Glomerular endothelial cell (primary cell): ENCODE data around the gene TMEM184A. TPM values are rescaled to one million over a fixed set of nuclear protein-coding genes. Genes with fewer than 3 reads are reported as not detected.

Source experiments
- DNase-seq: peaks from one replicate; pipeline ENCODE4 v3.0.0-alpha.2; 2011; ENCODE audit warnings: low read depth, low spot score; ENCODE audit errors: extremely low read depth
- total RNA-seq: library from RNA; depleted of rRNA; stranded (reverse); fragments of >200 nt; gene quantifications from 2 replicates; pipeline ENCODE4 v1.2.3, GENCODE V29; 2015

Gene TMEM184A
- 0.64 and 0.68 TPM in 2 replicates for total RNA-seq

DNA sequence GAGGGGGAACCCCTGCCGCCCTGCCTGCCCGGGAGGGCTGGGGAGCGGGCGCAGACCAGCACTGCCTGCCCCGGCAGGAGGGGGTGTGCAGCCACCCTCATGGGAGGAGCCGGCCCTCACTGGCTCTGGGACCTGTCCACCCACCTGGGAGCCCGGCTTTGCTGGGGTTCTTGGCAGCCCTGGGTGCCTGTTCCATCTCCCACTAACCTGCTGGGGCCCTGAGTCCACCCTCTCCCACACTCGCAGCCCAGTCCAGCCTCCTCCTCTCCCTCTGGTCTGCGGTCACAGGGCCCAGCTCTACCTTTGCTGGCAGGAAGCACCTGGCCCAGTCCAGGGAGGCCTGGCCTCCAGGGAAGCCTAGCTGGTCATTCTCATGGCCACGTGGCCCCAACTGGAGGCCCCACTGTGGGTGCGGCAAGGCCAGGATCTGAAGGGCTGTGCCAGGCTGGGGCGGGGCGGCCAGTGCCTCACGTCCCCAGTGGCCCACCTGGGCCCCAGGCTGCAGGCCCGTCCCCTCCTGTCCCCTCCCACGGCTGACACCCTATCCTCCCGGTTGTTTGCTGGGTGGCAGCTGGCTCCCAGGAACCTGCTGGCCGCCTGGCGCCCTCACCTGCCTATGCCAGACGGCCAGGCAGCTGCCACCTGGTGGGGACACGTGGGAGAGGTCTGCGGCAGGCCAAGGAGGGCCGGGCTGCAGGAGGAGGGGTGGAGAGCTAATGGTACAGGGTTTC, at the start of gene TMEM184A:
TMEM184A (minus strand) TSS at position 393 of the 731 bp plus-strand sequence. CDS start 721 bp downstream, outside the sequence.
- DNase-seq: no peak

- DNase-seq: no peak
Measured at GRCh38 chr7:1604383-1604782, 48.4 kb upstream of the TMEM184A start.

- DNase-seq: no peak
Measured at GRCh38 chr7:1603346-1604225, 47.6 kb upstream of the TMEM184A start.

DNA sequence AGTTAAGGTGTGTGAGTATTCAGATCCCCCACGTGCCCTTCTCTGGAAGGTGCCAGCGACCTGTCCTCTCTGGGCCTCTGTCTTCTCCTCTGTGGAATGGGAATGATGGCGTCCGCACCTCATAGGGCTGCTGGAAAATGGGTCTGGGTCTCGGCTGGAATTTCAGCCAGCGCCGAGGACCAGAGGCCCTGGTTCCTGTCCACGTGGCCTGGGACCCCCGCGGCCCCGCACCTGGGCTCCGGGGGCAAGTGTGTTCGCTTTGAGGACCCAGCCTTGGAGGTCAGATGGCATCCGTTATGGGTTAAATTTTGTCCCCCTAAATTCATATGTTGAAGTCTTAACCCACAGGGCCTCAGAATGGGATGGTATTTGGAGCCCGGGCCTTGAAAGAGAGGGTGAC, 46.4 kb upstream of the TMEM184A start:
- no peak for DNase-seq

GRCh38 chr7:1601956-1602355, 46.0 kb upstream of the TMEM184A start:
- no peak for DNase-seq

- no peak for DNase-seq
Measured at GRCh38 chr7:1599640-1600395, 43.8 kb upstream of the TMEM184A start.

GRCh38 chr7:1598961-1599639, 43.1 kb upstream of the TMEM184A start:
- DNase-seq: no peak

DNA sequence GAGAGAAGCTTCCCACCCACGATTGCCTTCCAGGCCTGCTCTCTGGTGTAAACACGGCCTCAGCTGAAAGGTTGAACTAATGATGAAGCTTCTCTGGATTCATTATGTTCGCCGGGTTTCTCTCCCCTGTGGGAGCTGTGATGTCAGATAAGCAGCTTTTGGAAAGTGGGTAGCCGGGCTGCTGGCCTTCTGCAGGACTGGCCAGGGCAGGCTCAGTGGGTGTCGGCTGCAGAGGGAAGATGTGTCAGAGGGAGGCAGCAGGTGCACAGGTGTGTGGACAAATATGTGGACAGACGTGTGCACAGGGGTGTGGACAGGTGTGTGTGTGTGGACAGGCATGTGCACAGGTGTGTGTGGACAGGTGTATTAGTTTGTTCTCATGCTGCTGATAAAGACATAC, 42.3 kb upstream of the TMEM184A start:
- DNase-seq: no peak

- no peak for DNase-seq
Measured at GRCh38 chr7:1597791-1598190, 41.8 kb upstream of the TMEM184A start.

GRCh38 chr7:1597066-1597760, 41.2 kb upstream of the TMEM184A start:
- DNase-seq: no peak

DNA sequence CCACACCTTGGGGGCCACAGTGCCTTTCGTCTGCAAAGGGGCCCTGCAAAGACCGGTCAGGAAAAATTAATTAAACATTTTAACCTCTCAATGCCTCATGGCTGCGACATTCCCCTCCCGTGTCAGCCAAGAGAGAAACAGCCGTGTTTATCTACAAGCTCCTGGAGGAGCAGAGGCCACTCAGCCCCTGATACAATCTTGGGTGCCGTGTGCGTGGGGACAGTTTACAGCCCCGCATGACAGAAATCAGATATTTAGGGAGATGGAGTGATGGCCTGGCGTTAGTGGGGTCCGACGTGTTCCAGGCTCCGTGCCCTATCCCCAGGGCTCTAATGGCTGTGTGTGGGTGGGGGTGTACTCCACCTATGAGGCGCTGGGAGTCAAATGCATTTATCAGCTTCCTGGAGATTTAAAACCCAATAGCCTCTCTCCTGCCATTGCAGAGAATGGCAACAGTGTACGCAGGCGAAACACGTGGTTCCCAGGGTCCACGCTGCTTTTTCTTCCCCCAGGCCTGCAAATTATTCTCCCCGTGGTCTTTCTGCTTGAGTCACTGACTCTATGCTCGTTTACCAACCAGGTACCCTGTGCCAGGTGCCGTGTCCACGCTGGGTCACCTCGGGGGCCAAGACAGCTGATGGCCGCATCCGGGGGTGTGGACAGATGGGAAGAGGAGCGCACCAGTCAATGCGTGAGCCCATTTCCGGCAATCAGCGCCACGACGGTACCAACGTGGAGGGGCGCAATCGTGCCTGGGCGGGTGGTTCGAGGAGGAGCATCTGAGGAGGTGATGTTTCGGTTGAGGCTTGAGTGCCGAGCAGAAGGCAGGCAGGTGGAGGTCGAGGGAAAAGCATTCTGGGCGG, 40.4 kb upstream of the TMEM184A start:
- DNase-seq: no peak

- no peak for DNase-seq
Measured at GRCh38 chr7:1595636-1596035, 39.6 kb upstream of the TMEM184A start.

GRCh38 chr7:1595027-1595426, 39.0 kb upstream of the TMEM184A start:
- no peak for DNase-seq

GRCh38 chr7:1593904-1594421, 38.0 kb upstream of the TMEM184A start:
- no peak for DNase-seq

- no peak for DNase-seq
Measured at GRCh38 chr7:1593091-1593866, 37.3 kb upstream of the TMEM184A start.

- DNase-seq: no peak
Measured at GRCh38 chr7:1592299-1592871, 36.4 kb upstream of the TMEM184A start.

DNA sequence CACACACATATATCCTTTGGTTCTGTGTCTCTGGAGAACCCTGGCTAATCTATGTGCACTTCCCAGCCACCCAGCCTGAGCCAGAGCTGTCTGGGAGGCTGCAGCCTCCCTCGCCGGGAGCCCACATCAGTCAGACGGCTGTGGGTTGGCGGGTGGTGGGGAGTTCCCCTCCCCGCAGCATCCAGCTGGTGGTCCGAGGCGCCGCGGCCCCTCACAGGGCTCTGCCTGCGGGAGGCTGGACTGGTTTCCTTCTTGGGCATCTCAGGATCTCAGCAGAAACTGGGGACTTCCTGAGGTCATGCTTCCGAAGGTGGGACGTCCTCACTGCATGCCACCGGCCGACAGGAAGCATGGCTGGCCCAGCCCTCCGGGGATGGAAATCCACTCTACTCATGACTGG, 35.9 kb upstream of the TMEM184A start:
- no peak for DNase-seq

DNA sequence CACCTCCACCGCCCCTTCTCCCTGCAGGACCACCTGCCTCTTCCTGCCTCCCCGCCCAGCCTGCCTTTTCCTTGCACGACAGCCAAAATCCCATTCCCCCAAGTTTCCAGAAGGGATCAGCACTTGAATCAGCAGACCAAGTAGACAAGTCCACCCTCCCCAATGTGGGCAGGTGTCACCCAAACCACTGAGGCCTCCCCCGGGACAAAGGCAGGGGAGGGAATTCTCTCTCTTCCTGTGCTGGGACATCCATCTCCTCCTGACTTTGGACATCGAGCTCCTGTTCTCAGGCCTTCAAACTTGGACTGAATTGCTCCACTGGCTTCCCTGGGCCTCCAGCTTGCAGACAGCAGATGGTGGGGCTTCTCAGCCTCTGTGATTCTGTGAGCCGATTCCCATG, 35.4 kb upstream of the TMEM184A start:
- DNase-seq: no peak
